ENCODE measurements around the gene ELK4.

ELK4 gene

GRCh38 chr1:205568135-205568468 lies 63.7 kb downstream of the ELK4 start:
- DNase-seq (ENCODE audit: low read depth in 3 of 3, low spot score in 1 of 3), result no peak

DNA sequence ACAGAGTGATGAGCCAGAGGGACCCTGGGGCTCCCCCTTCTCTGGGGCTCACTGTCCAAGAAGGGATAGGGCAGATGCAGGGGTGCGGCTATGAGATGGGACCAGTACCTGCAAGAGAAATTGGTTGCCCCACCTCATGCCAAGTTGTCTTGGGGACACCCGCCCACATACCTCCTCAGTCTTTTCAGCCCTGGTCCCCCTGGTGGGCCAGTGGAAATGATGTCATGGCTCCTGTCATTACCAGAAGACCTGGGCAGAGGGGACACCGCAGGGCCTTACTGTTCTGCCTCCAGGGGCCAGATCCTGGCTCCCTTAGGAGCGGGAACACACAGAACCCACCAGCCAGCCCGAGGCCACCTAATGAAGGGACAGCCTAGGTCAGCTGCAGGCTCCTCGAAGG lies 64.1 kb downstream of the ELK4 start:
- no peak for DNase-seq (ENCODE audit: low read depth in 3 of 3, low spot score in 1 of 3)

- DNase-seq (ENCODE audit: low read depth in 3 of 3, low spot score in 1 of 3), result no peak
Observed at GRCh38 chr1:205565799-205566198, 66.0 kb downstream of the ELK4 start.

DNA sequence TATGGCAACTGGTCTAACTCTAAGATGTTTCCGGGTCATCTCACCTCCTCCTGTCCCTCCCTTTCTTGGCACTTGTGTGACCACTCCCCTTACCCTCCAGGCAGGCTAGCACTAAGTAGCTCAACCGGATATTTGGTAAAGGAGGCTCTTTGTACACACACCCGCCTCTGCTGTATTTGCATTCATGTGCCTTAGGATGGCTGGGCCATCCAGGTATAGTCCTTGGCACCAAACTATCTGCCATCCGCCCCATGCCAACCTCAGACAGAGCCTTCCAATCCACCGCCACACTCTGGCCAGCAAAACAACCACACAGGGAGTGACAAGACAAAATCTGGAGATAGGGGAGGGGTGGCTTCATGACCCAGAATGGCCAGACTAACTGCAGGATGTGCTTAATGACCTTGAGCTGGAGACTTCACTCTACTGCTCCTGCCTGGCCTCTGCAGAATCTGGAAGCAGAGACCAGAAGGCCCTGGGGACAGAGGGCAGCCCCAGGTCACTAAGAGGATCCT lies 67.8 kb downstream of the ELK4 start:
- DNase-seq (ENCODE audit: low read depth in 3 of 3, low spot score in 1 of 3), result no peak

GRCh38 chr1:205561501-205562203 lies 70.2 kb downstream of the ELK4 start:
- no peak for DNase-seq (ENCODE audit: low read depth in 3 of 3, low spot score in 1 of 3)
